Measurements from ENCODE around the gene KCNMA1. TPM values are rescaled to one million over a fixed set of nuclear protein-coding genes. Genes with fewer than 3 reads are reported as not detected.

Gene KCNMA1
- polyA plus RNA-seq, 1 of the 3 experiments (the other 2 are of a cell fraction) = 107 TPM

GRCh38 chr10:77679217-77679616 is 41.6 kb upstream of the KCNMA1 start:
- Histone ChIP-seq H3K4me3 (ENCODE audit: low read depth in 2 of 2, low read length in 1 of 2) (no peak overlapping the region), H3K4me2 (no peak overlapping the region), H4K20me1 (ENCODE audit: insufficient read depth) (no peaks in the 10 kb centered on the region), H3K9ac (no peak overlapping the region), H3K9me2 (no peaks in the 10 kb centered on the region), H3K27me3 (ENCODE audit: insufficient read depth) (no peaks in the 10 kb centered on the region; the same call in 1 of the 2 replicates), H3K79me2 (ENCODE audit: insufficient read depth) (no peaks in the 10 kb centered on the region), H3K9me3 (no peaks in the 10 kb centered on the region), H2AFZ (ENCODE audit: low read depth) (no peak overlapping the region), H3K4me1 (ENCODE audit: control insufficient read depth in 1 of 2, insufficient read depth in 2 of 2, low read depth in 1 of 2, low read length in 1 of 2) (no peaks in the 10 kb centered on the region), H3K27ac (ENCODE audit: low read depth in 2 of 2, low read length in 1 of 2) (no peak overlapping the region), H3K36me3 (replicated peaks in 1 of 2; ENCODE audit: control insufficient read depth in 1 of 2, insufficient read depth in 2 of 2, low read length in 1 of 2) (no peaks in the 10 kb centered on the region), H3F3A (replicated peaks; ENCODE audit: insufficient read depth) (no peaks in the 10 kb centered on the region)
- CTCF ChIA-PET = no interaction called here
- 61% methylated on average over 5 of the region's 5 CpGs for WGBS (ENCODE audit: low lambda C conversion rate)
- TF ChIP-seq TAF1 (IDR thresholded peaks at IDR 0.05; ENCODE audit: borderline replicate concordance, low read depth, low read length) = no peak
- TF ChIP-seq MXI1 (IDR thresholded peaks at IDR 0.05; ENCODE audit: low read depth, low read length) = no peak
- no peak for TF ChIP-seq YY1 (IDR thresholded peaks at IDR 0.05; ENCODE audit: low read depth)
- no peak for TF ChIP-seq SIN3A (IDR thresholded peaks at IDR 0.05; ENCODE audit: borderline replicate concordance, low read depth, low read length)
- no peak for TF ChIP-seq PBX3 (IDR thresholded peaks at IDR 0.05)
- no peak for TF ChIP-seq MAX (IDR thresholded peaks at IDR 0.05; ENCODE audit: low read depth)
- no peak for TF ChIP-seq MEF2A (IDR thresholded peaks at IDR 0.05; ENCODE audit: borderline replicate concordance, low read depth)
- no peak for TF ChIP-seq SMC3 (IDR thresholded peaks at IDR 0.05; ENCODE audit: low read depth, low read length)
- TF ChIP-seq POLR2AphosphoS5 (IDR thresholded peaks at IDR 0.05; ENCODE audit: low read depth, low read length) = no peak
- DNase-seq = no peak
- POLR2A ChIA-PET = no interaction called here

- 58% methylated on average over 3 of the region's 3 CpGs for WGBS (ENCODE audit: low lambda C conversion rate)
- H3K4me1 ChIP-seq (ENCODE audit: control insufficient read depth in 1 of 2, insufficient read depth in 2 of 2, low read depth in 1 of 2, low read length in 1 of 2) = no peaks in the 10 kb centered on the region; a peak in 1 of 4 replicates
- ChIA-PET CTCF (no interaction called here), POLR2A (no interaction called here)
- H3K36me3 ChIP-seq (replicated peaks in 1 of 2; ENCODE audit: control insufficient read depth in 1 of 2, insufficient read depth in 2 of 2, low read length in 1 of 2) = no peaks in the 10 kb centered on the region
- H3K27ac ChIP-seq (ENCODE audit: low read depth in 2 of 2, low read length in 1 of 2) = no peak overlapping the region
- no peak overlapping the region for H3K4me3 ChIP-seq (ENCODE audit: low read depth in 2 of 2, low read length in 1 of 2)
- no peaks in the 10 kb centered on the region for H4K20me1 ChIP-seq (ENCODE audit: insufficient read depth)
- H3K9me3 ChIP-seq = no peaks in the 10 kb centered on the region
- no peaks in the 10 kb centered on the region for H3K79me2 ChIP-seq (ENCODE audit: insufficient read depth)
- H3K9me2 ChIP-seq = no peaks in the 10 kb centered on the region
- no peak overlapping the region for H3K4me2 ChIP-seq
- no peaks in the 10 kb centered on the region for H3F3A ChIP-seq (replicated peaks; ENCODE audit: insufficient read depth)
- H3K9ac ChIP-seq = no peak overlapping the region
- no peak overlapping the region for H2AFZ ChIP-seq (ENCODE audit: low read depth)
- no peaks in the 10 kb centered on the region; the same call in 1 of the 2 replicates for H3K27me3 ChIP-seq (ENCODE audit: insufficient read depth)
- no peak for DNase-seq
- TF ChIP-seq MEF2A (IDR thresholded peaks at IDR 0.05; ENCODE audit: borderline replicate concordance, low read depth) (no peak), CTCF (IDR thresholded peaks at IDR 0.05) (no peak), MAX (IDR thresholded peaks at IDR 0.05; ENCODE audit: low read depth) (no peak), EP300 (IDR thresholded peaks at IDR 0.05; ENCODE audit: borderline replicate concordance in 1 of 2, low read depth in 1 of 2, low read length in 1 of 2) (no peak), USF1 (IDR thresholded peaks at IDR 0.05; ENCODE audit: borderline replicate concordance, low read depth) (no peak), GABPA (IDR thresholded peaks at IDR 0.05; ENCODE audit: low read depth) (no peak), REST (IDR thresholded peaks at IDR 0.05; ENCODE audit: low read depth, low read length) (no peak), ELF1 (IDR thresholded peaks at IDR 0.05) (no peak), NFIC (IDR thresholded peaks at IDR 0.05; ENCODE audit: borderline replicate concordance) (no peak), SIN3A (IDR thresholded peaks at IDR 0.05; ENCODE audit: borderline replicate concordance, low read depth, low read length) (no peak), PBX3 (IDR thresholded peaks at IDR 0.05) (no peak), RFX5 (IDR thresholded peaks at IDR 0.05; ENCODE audit: low read length) (no peak), SMC3 (IDR thresholded peaks at IDR 0.05; ENCODE audit: low read depth, low read length) (no peak), RCOR1 (IDR thresholded peaks at IDR 0.05; ENCODE audit: low read length) (no peak), JUND (IDR thresholded peaks at IDR 0.05) (no peak), TAF1 (IDR thresholded peaks at IDR 0.05; ENCODE audit: borderline replicate concordance, low read depth, low read length) (no peak)
Measured at GRCh38 chr10:77678146-77678545, 40.5 kb upstream of the KCNMA1 start.

All from SK-N-SH (cell line).